Activated T-cell treated with anti-CD3 and anti-CD28 coated beads, Interleukin-2, amount 50 U/mL, for 48 hours (primary cell): ENCODE data around the gene SHPK.
A peak's percentile ranks its signal among the peaks of the same experiment; 100 is the strongest.
"Not testable (repeated sequence)": the region's sequence is repeated elsewhere in the genome, so short reads cannot be mapped to it uniquely, and the experiment has no call there.

Experiments
- DNase-seq, 2 experiments: peaks; one replicate each; pipeline ENCODE4 v3.0.0-alpha.2; 2020

Gene SHPK

GRCh38 chr17:3585826-3586225, 50.2 kb downstream of the SHPK start:
- DNase-seq, result no peak

- DNase-seq, result no peak
Measured at GRCh38 chr17:3583456-3583855, 52.6 kb downstream of the SHPK start.

GRCh38 chr17:3582915-3583314, 53.1 kb downstream of the SHPK start:
- DNase-seq, result no peak

- not testable (repeated sequence) for DNase-seq
Measured at GRCh38 chr17:3578667-3579066, 57.4 kb downstream of the SHPK start.

- no peak for DNase-seq
Measured at GRCh38 chr17:3576970-3577369, 59.1 kb downstream of the SHPK start.

- no peak for DNase-seq
Measured at GRCh38 chr17:3575511-3575910, 60.5 kb downstream of the SHPK start.

GRCh38 chr17:3574231-3574630, 61.8 kb downstream of the SHPK start:
- no peak for DNase-seq

GRCh38 chr17:3573246-3574100, 62.6 kb downstream of the SHPK start:
- DNase-seq, result no peak

GRCh38 chr17:3572231-3572630, 63.8 kb downstream of the SHPK start:
- DNase-seq, result no peak

GRCh38 chr17:3571043-3571900, 64.8 kb downstream of the SHPK start:
- no peak for DNase-seq

GRCh38 chr17:3569534-3570137, 66.4 kb downstream of the SHPK start:
- DNase-seq, result no peak

GRCh38 chr17:3566551-3566950, 69.5 kb downstream of the SHPK start:
- DNase-seq, result no peak

GRCh38 chr17:3565143-3565542, 70.9 kb downstream of the SHPK start:
- DNase-seq, result no peak

- DNase-seq, result not testable (repeated sequence)
Measured at GRCh38 chr17:3564241-3564640, 71.8 kb downstream of the SHPK start.

GRCh38 chr17:3559270-3559645, 76.8 kb downstream of the SHPK start:
- DNase-seq, result no peak

GRCh38 chr17:3558603-3559269, 77.3 kb downstream of the SHPK start:
- DNase-seq, result peak; percentile 62 to 76
